ENCODE results near the gene ALPP. TPM values are rescaled to one million over a fixed set of nuclear protein-coding genes. Genes with fewer than 3 reads are reported as not detected.

The ALPP gene
- total and polyA plus RNA-seq, 2 experiments from 2014 or later: not detected

GRCh38 chr2:232347369-232347768 lies 31.2 kb upstream of the ALPP start:
- H3K4me3 ChIP-seq: no peak overlapping the region
- H3K27ac ChIP-seq: no peak overlapping the region
- H3K9ac ChIP-seq: no peak overlapping the region
- no peaks in the 10 kb centered on the region for H3K9me2 ChIP-seq (ENCODE audit: insufficient read depth)
- no peaks in the 10 kb centered on the region for H3K79me2 ChIP-seq (ENCODE audit: insufficient read depth)
- no peaks in the 10 kb centered on the region for H3K9me3 ChIP-seq (ENCODE audit: low read depth)
- WGBS, 2 experiments (ENCODE audit: low coverage in 1 of 2, low lambda C conversion rate in 2 of 2, missing lambda C conversion rate in 2 of 2): 75 to 80% methylated on average over 6 of the region's 6 CpGs
- no peak overlapping the region for H2AFZ ChIP-seq
- TF ChIP-seq EZH2phosphoT487 (IDR thresholded peaks at IDR 0.05; ENCODE audit: insufficient read depth, low read depth) (no peak), EZH2 (IDR thresholded peaks at IDR 0.05; ENCODE audit: insufficient read depth, poor library complexity, severe bottlenecking) (no peak)
- no peak overlapping the region for H3K4me2 ChIP-seq (ENCODE audit: unreplicated experiment)
- no peaks in the 10 kb centered on the region for H4K20me1 ChIP-seq (ENCODE audit: insufficient read depth)
- H3F3A ChIP-seq (ENCODE audit: insufficient read depth): no peaks in the 10 kb centered on the region
- H3K27me3 ChIP-seq (replicated peaks; ENCODE audit: insufficient read depth): peaks cover 51% of the 10 kb centered on the region
- H3K36me3 ChIP-seq (ENCODE audit: low read depth): no peaks in the 10 kb centered on the region
- DNase-seq: no peak
- no peaks in the 10 kb centered on the region for H3K4me1 ChIP-seq (ENCODE audit: insufficient read depth)
- in situ Hi-C loops (cut with MboI): loop anchor here (10.0 kb wide), 1 partner anchor 87 kb away; no protein-coding TSS in a partner anchor

GRCh38 chr2:232348936-232349335 lies 29.6 kb upstream of the ALPP start:
- Histone ChIP-seq H3K27ac (no peak overlapping the region), H3K4me2 (ENCODE audit: unreplicated experiment) (no peak overlapping the region), H3K4me3 (no peak overlapping the region), H4K20me1 (ENCODE audit: insufficient read depth) (no peaks in the 10 kb centered on the region), H3K9me2 (ENCODE audit: insufficient read depth) (no peaks in the 10 kb centered on the region), H2AFZ (no peak overlapping the region), H3K9me3 (ENCODE audit: low read depth) (no peaks in the 10 kb centered on the region), H3F3A (ENCODE audit: insufficient read depth) (no peaks in the 10 kb centered on the region), H3K79me2 (ENCODE audit: insufficient read depth) (no peaks in the 10 kb centered on the region), H3K4me1 (ENCODE audit: insufficient read depth) (no peaks in the 10 kb centered on the region), H3K27me3 (replicated peaks; ENCODE audit: insufficient read depth) (peaks cover 65% of the 10 kb centered on the region), H3K36me3 (ENCODE audit: low read depth) (no peaks in the 10 kb centered on the region), H3K9ac (no peak overlapping the region)
- DNase-seq: no peak
- 25 to 35% methylated on average over 6 of the region's 6 CpGs for WGBS, 2 experiments (ENCODE audit: low coverage in 1 of 2, low lambda C conversion rate in 2 of 2, missing lambda C conversion rate in 2 of 2)
- no peak for TF ChIP-seq EZH2 (IDR thresholded peaks at IDR 0.05; ENCODE audit: insufficient read depth, poor library complexity, severe bottlenecking)
- in situ Hi-C loops (cut with MboI): loop anchor here (10.0 kb wide), 1 partner anchor 86 kb away; no protein-coding TSS in a partner anchor

- Histone ChIP-seq H3F3A (ENCODE audit: insufficient read depth) (no peaks in the 10 kb centered on the region), H3K4me3 (no peak overlapping the region), H3K36me3 (ENCODE audit: low read depth) (no peaks in the 10 kb centered on the region), H3K9ac (no peak overlapping the region), H3K9me2 (ENCODE audit: insufficient read depth) (no peaks in the 10 kb centered on the region), H4K20me1 (ENCODE audit: insufficient read depth) (no peaks in the 10 kb centered on the region), H3K4me2 (ENCODE audit: unreplicated experiment) (no peak overlapping the region), H3K9me3 (ENCODE audit: low read depth) (no peaks in the 10 kb centered on the region), H3K4me1 (ENCODE audit: insufficient read depth) (no peaks in the 10 kb centered on the region), H3K79me2 (ENCODE audit: insufficient read depth) (no peaks in the 10 kb centered on the region), H3K27ac (no peak overlapping the region), H2AFZ (no peak overlapping the region), H3K27me3 (replicated peaks; ENCODE audit: insufficient read depth) (peaks cover 72% of the 10 kb centered on the region)
- 48% methylated on average over 7 of the region's 7 CpGs for WGBS, 2 experiments (ENCODE audit: low coverage in 1 of 2, low lambda C conversion rate in 2 of 2, missing lambda C conversion rate in 2 of 2)
- no peak for TF ChIP-seq EZH2phosphoT487 (IDR thresholded peaks at IDR 0.05; ENCODE audit: insufficient read depth, low read depth)
- TF ChIP-seq EZH2 (IDR thresholded peaks at IDR 0.05; ENCODE audit: insufficient read depth, poor library complexity, severe bottlenecking): no peak
- in situ Hi-C loops (cut with MboI): loop anchor here (10.0 kb wide), 1 partner anchor 85 kb away; no protein-coding TSS in a partner anchor
- DNase-seq: no peak
Observed at GRCh38 chr2:232349546-232349945, 29.0 kb upstream of the ALPP start.

- H2AFZ ChIP-seq: no peak overlapping the region
- H3K4me3 ChIP-seq: no peak overlapping the region
- H3K36me3 ChIP-seq (ENCODE audit: low read depth): no peaks in the 10 kb centered on the region
- H3K9ac ChIP-seq: no peak overlapping the region
- H3K9me3 ChIP-seq (ENCODE audit: low read depth): no peaks in the 10 kb centered on the region
- H3K27ac ChIP-seq: no peak overlapping the region
- TF ChIP-seq EZH2 (IDR thresholded peaks at IDR 0.05; ENCODE audit: insufficient read depth, poor library complexity, severe bottlenecking): no peak
- TF ChIP-seq EZH2phosphoT487 (IDR thresholded peaks at IDR 0.05; ENCODE audit: insufficient read depth, low read depth): no peak
- H3K4me1 ChIP-seq (ENCODE audit: insufficient read depth): no peaks in the 10 kb centered on the region
- DNase-seq: no peak
- no peaks in the 10 kb centered on the region for H4K20me1 ChIP-seq (ENCODE audit: insufficient read depth)
- H3K79me2 ChIP-seq (ENCODE audit: insufficient read depth): no peaks in the 10 kb centered on the region
- 47 to 52% methylated on average over 13 to 14 of the region's 14 CpGs for WGBS, 2 experiments (ENCODE audit: low coverage in 1 of 2, low lambda C conversion rate in 2 of 2, missing lambda C conversion rate in 2 of 2)
- in situ Hi-C loops (cut with MboI): loop anchor here (10.0 kb wide), 1 partner anchor 85 kb away; no protein-coding TSS in a partner anchor
- no peaks in the 10 kb centered on the region for H3F3A ChIP-seq (ENCODE audit: insufficient read depth)
- peaks cover 70% of the 10 kb centered on the region for H3K27me3 ChIP-seq (replicated peaks; ENCODE audit: insufficient read depth)
- no peaks in the 10 kb centered on the region for H3K9me2 ChIP-seq (ENCODE audit: insufficient read depth)
- no peak overlapping the region for H3K4me2 ChIP-seq (ENCODE audit: unreplicated experiment)
Observed at GRCh38 chr2:232349946-232350635, 28.5 kb upstream of the ALPP start.

All from GM23248 (cell line).